ENCODE results near the gene TUBD1. TPM values are rescaled to one million over a fixed set of nuclear protein-coding genes. Genes with fewer than 3 reads are reported as not detected.

Gene TUBD1
- total RNA-seq (2022; extraction: Qiagen RNA extraction; ENCODE audit: low read depth), result 11.5 to 13.2 TPM (median 12.9 TPM) in 5 replicates

GRCh38 chr17:59892924-59893675, at the start of gene TUBD1, which contains the start of gene RPS6KB1:
TSS of gene TUBD1 (minus strand) at chr17:59892943. CDS start at chr17:59891002, 1,941 bp downstream.
TSS of gene RPS6KB1 (plus strand) at chr17:59893121. CDS start at chr17:59893185, 64 bp downstream.

Other genes with a start within 250 kb of the TUBD1 start
- 97.3 to 120 TPM (median 109 TPM) in 5 replicates for gene PTRH2, start 185.5 kb downstream of the TUBD1 start, total RNA-seq (2022; extraction: Qiagen RNA extraction; ENCODE audit: low read depth)
- 130 to 257 TPM (median 180 TPM) in 5 replicates for gene VMP1, start 185.3 kb downstream of the TUBD1 start, total RNA-seq (2022; extraction: Qiagen RNA extraction; ENCODE audit: low read depth)
- gene RPS6KB1, start 178 bp upstream of the TUBD1 start, total RNA-seq (2022; extraction: Qiagen RNA extraction; ENCODE audit: low read depth), result 41.9 to 52.3 TPM (median 49.5 TPM) in 5 replicates
- 10.7 to 14.0 TPM (median 13.6 TPM) in 5 replicates for gene RNFT1, start 71.8 kb upstream of the TUBD1 start, total RNA-seq (2022; extraction: Qiagen RNA extraction; ENCODE audit: low read depth)
- gene HEATR6, start 186.0 kb upstream of the TUBD1 start, total RNA-seq (2022; extraction: Qiagen RNA extraction; ENCODE audit: low read depth), result 18.3 to 20.8 TPM (median 19.3 TPM) in 5 replicates

Data from A549 treated with ZK216348 at 1 μM for 4 hours (cell line).